ENCODE data around the gene METTL3.

Gene METTL3

DNA sequence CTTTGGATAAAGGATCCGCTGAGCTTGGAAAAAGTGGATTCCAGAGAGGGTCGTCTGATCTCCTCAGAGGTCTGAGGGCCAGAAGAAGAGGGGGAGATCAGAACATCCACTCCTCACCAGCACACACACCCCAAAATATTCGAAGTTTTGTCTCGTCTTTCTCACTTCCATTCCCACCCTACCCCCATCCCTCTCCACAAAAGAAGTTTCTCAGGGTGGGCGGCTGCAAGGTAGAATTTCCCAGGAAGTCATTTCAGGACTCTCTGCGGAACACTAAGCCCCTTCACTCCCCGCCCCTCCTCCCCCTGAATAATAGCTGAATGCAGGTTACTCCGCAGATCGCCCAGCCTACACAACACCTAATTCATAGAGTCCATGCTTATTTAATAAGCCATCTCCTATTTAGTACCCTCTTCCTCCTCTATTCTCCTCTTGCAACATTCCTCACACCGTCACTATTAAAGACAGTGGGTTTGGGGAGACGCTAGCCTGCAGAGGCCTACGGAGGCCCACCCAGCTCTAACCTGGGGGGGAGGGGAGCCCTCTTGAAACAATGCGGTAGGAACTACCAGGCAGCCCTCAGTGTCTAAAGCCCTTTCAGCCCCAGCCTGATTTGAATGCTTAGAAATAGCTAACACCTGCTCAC lies 15.7 kb upstream of the METTL3 start:
- no peak for DNase-seq (ENCODE audit: low spot score)

- peak; percentile 60 for DNase-seq (ENCODE audit: low spot score)
Observed at GRCh38 chr14:21525962-21526671, 15.0 kb upstream of the METTL3 start, which contains the start of gene SALL2. Gene SALL2 (minus strand): TSS chr14:21526346. CDS start chr14:21526127, 219 bp downstream.

GRCh38 chr14:21525571-21525961 lies 14.4 kb upstream of the METTL3 start:
- no peak for DNase-seq (ENCODE audit: low spot score)

GRCh38 chr14:21524575-21525490 lies 13.7 kb upstream of the METTL3 start:
- DNase-seq (ENCODE audit: low spot score): no peak

DNA sequence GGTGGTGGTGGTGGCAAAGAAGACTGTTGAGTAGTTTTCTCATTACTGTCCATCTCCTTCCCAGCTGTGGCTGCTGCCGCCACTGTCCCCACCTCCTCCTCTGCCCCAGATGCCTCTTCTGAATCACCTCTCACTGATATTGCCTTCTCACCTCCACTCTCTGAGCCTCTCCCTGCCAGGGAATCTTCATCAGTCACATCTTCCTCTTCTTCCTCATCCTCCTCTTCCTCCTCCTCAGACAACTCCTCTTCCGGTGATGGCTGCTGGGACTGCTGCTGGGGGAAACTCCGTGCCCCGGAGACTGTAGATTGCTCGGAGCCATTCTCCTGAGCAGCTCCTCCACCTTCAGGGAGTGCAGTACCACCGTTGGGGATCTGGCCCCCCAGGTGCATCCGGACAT lies 12.1 kb upstream of the METTL3 start:
- no peak for DNase-seq (ENCODE audit: low spot score)

DNA sequence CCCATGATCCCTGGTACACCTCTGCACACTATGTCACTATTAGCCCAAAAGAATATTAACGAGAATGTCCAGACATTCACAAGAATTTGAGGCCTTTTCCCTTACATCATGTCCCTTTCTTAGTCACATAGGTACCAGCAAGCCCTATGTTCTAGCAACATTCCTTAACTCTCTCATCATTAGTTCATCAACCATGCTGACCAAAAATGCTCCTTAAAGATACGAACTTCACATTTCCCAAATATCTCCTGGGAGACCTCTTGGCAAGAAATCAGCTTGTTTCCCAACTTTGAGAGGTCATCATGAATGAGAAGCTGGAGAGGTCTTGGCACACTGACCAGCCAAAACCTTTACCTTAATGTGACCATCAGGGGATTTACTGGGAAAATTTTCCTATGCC lies 10.4 kb upstream of the METTL3 start:
- DNase-seq (ENCODE audit: low spot score): no peak

GRCh38 chr14:21520767-21521166 lies 9.6 kb upstream of the METTL3 start:
- DNase-seq (ENCODE audit: low spot score): no peak

- DNase-seq (ENCODE audit: low spot score): no peak
Observed at GRCh38 chr14:21518725-21519124, 7.6 kb upstream of the METTL3 start.

DNA sequence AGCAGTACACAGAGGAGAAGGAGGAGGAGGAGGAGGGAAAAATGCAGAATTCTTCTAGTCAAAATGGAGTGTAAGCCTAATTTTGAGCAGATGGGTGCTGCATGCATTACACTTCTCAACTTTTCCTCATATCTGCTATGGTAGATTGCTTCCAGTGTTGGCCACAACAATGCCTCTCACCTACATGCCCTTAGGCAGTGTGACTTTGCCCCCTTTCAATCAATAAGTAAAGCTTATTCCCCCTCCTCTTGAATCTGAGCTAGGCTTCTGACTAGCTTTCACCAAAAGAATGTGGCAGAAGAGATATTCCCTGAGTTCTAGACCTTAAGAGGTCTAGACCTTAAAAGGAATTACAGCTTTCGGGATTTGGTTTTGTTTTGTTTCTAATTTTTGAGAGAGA lies 3.2 kb upstream of the METTL3 start:
- no peak for DNase-seq (ENCODE audit: low spot score)

DNA sequence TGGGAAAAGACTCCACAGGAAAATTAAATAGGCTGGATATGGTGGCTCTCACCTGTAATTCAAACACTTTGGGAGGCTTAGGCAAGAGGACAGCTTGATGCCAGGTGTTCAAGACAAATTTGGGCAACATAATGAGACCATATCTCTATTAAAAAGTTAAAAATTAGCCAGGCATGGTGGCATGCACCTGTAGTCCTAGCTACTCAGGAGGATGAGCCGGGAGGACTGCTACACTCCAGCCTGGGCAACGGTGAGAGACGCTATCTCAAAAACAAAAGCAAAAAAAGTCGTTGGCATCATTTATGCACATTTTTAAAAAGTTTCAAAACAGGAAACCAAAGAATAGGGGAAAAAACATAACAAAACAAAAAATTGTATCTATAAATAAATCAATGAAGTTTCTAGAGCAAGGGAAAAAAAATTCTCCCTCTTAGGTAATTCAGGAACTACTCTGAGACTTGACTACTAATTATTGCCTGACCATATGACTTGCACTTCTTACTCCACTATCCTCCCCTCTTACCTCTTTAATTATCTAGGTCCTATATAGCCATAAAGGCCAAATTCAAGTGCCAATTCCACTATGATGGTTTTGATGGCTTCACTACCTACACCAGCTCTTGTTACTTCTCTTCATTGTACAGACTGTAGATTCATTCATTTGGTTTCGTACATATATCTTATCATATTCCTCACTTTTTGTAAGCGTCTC lies 1.6 kb downstream of the METTL3 start:
- DNase-seq (ENCODE audit: low spot score): no peak

DNA sequence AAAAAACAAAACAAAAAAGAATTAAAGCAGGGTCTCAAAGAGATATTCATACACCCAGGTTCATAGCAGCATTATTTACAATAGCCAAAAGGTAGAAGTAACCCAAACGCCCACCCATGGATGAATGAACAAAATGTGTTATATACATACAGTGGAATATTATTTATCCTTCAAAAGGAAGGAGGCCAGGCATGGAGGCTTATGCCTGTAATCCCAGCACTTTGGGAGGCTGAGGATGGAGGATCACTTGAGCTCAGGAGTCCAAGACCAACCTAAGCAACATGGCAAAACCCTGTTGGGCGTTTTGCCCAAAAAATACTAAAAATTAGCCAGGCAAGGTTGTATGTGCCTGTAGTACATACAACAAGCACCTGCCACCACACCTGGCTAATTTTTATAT lies 4.6 kb downstream of the METTL3 start:
- DNase-seq (ENCODE audit: low spot score): no peak

- peak; percentile 22 for DNase-seq (ENCODE audit: low spot score)
Observed at GRCh38 chr14:21505012-21505553, 6.1 kb downstream of the METTL3 start.

DNA sequence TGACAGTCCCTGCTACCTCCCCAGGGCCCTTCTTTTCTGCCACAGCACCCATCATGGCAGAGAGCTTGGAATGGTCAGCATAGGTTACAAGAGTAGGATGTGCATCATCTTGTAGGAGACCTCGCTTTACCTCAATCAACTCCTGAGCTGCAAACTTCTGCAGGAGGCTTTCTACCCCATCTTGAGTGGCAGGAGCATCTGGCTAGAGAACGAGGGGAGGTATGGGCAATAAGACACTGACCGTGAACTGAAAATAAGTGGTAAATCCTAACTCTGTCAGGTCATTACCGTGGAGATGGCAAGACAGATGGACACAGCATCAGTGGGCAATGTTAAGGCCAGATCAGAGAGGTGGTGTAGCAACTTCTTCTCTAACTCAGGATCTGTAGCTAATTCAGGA lies 7.8 kb downstream of the METTL3 start:
- DNase-seq (ENCODE audit: low spot score): no peak

DNA sequence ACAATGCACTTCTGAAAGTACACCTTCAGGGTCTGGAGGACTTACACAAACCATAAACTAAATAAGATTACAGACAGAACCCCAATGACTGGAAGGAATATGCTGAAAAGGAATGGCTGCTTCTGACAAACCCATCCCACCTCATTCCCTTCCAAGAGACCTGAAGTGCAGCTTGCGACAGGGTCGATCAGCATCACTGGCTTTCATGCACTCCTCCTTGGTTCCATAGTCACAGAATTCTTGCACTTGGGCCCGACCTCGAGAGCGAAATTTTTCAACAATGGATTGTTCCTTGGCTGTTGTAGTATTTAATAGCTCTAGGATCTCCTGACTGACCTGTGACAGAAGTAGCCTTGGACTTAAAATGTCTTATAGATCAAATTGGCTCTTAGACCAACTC lies 9.6 kb downstream of the METTL3 start:
- no peak for DNase-seq (ENCODE audit: low spot score)

DNA sequence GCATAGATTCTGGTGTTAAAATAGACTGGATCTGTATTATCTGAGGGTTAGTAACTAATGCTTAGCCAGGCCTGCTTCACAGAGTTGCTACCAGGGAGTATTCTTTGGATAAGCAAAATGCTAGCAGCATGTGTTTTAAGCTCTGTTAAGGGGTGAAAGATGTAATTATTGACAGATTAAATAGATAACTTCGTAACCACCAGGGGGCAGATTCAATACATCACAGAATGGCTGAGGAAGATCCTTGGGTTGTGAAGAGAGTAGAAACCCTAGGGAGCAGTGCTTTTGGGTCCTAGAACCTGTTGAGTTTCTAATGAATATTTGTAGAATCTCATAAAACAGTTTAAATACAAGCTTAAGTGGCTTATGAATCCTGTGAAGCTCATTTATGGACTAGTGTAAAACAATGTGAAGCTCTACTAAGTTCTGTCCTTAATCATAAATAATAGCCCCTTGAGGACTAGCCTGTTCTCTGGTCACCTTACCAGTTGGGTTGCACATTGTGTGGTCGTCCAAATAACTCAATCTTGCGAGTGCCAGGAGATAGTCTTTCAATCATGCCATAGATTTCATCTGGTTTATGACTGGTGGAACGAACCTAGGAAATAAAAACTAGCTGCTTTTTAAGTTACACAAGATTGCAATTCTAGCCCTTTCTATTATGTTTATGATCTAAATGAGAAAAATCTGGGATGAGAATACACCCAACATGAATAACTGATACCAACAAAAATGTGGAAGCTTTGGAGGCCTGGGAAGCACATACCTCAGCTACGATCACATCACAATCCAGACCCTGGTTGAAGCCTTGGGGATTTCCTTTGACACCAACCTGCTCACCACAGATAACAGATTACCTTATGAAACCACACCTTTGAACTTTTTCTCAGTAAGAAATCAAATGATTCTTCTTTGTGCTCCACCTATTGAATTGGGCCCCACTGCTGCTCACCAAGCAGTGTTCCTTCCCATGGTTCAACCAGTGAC lies 12.3 kb downstream of the METTL3 start:
- peak; percentile 61 for DNase-seq (ENCODE audit: low spot score)

DNA sequence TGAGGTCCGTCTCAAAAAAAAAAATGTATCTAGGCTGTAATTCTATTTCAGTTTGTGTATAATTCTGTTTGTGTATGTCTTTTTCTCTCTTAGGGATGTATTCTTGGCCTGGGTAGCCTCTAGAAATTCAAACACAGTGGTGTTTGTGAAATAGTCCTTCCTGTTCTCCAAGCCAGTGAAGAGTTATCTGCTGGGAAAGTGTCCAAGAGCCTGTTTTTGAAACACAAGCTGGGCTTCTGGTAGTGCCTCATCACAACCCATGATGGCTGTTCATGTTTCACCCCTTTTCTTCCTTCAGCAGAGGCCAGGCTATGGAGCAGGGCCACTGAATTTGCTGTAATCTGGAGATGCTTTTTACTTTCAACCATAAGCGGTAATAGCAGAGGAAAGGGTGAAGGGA lies 14.7 kb downstream of the METTL3 start:
- DNase-seq (ENCODE audit: low spot score): no peak

GRCh38 chr14:21494902-21495762 lies 16.0 kb downstream of the METTL3 start:
- DNase-seq (ENCODE audit: low spot score): no peak

GRCh38 chr14:21486640-21487087 lies 24.5 kb downstream of the METTL3 start:
- no peak for DNase-seq (ENCODE audit: low spot score)

GRCh38 chr14:21476925-21477681 lies 34.0 kb downstream of the METTL3 start, which contains the start of the genes RAB2B and TOX4:
Gene RAB2B (minus strand): TSS chr14:21476959. CDS start chr14:21476872, 87 bp downstream.
Gene TOX4 (plus strand): TSS chr14:21477195. CDS start chr14:21477279, 84 bp downstream.
- DNase-seq (ENCODE audit: low spot score): peak; percentile 98

Measured in CD4-positive, alpha-beta T cell treated with Interleukin-15 for 4 hours (primary cell).